ENCODE measurements around the gene RPA1.

The RPA1 gene

DNA sequence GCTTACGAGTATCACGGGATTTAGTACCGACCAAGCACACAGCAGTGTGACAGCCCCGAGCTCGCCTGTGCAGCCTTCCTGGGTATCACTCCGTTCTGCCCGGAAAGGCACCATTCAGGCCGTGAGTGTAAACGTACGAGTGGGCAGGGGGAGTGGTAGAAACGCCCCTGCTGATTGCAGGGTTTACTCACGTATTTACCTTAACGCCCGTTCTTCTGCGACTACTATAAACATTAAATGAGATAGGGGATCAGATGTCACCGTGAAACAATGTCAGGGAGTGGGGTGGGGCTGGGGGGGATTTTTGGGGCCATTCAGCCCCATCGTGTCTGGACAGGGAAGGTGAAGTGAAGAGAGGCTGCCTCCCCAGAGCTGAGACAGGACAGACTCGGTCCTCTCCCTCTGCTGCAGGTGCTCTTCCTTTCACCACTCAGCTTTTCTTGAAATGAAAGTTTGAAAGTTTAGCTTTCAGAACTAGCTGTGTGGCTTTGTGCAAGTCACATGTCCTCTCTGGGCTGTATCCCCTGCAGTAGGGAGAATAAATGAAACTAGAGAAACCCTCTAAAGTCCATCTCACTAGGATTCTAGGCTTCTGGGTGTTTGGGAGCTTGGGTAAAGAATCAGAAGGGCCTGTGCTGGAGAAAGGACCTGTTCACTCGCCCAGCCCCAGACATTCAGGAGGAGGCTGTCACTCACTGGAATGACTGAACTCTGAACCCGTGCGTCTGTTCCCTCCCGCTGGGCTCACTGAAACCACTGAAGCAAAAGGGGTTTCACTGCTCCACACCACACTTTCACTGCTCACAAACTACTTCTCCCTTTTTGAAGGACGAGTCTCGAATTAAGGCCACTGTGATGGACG, 66.7 kb downstream of the RPA1 start:
- TF ChIP-seq CTCF (IDR thresholded peaks at IDR 0.05; ENCODE audit: low read depth, low read length) (no peak), MYC (IDR thresholded peaks at IDR 0.05; ENCODE audit: low read depth, low read length) (no peak), POLR2A (IDR thresholded peaks at IDR 0.05; ENCODE audit: extremely low read depth, insufficient read length) (no peak)
- TF ChIP-seq, protein P1, sequence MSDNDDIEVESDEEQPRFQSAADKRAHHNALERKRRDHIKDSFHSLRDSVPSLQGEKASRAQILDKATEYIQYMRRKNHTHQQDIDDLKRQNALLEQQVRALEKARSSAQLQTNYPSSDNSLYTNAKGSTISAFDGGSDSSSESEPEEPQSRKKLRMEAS (IDR thresholded peaks at IDR 0.05; ENCODE audit: low read depth, low read length): no peak
- H3K4me3 ChIP-seq (ENCODE audit: low read depth, low read length): no peak overlapping the region
- no peak for DNase-seq (ENCODE audit: low read depth)

DNA sequence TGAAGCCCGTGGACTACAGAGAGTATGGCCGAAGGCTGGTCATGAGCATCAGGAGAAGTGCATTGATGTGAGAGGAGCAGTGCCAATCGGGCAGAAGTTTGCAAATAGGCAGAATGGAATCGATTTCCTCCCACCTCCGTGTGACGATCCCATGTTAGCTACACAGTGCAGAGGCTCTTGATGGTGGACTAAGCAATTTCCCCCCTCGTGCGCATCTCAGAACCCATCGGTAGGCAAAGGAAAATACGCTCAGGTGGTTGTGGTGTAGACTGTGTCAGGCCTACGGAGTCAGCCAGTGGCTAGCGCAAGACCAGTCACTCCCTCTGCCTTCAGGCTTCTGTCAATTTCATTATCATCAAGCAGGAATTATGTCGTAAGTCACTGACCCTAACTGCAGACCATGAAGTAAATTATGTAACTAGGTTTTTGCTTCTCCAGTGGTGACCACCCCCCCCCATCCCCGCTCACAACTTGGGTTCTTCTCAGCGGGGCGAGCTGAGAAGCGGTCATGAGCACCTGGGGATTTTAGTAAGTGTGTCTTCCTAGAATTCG, 67.4 kb downstream of the RPA1 start:
- TF ChIP-seq CTCF (IDR thresholded peaks at IDR 0.05; ENCODE audit: low read depth, low read length) (no peak), MYC (IDR thresholded peaks at IDR 0.05; ENCODE audit: low read depth, low read length) (no peak)
- H3K4me3 ChIP-seq (ENCODE audit: low read depth, low read length): no peak overlapping the region
- no peak for DNase-seq (ENCODE audit: low read depth)

DNA sequence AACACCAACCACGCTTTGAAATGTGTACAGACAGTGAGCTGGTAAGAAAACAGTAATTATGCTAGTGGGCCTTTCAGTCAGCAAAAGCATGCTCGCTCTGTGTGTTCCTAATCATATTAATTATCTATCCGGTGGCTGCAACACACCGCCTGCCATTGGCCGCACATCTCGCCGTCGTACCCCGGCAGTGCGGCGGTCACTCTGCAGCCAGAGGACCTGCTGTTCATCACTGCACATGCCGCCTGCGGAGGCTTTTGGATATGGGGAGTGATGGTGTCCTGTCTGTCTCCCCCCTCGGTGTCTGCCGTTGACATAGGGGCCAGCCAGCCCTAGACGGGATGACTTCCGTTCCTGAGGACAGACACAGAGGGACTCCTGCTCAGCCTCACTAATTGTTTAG, 68.5 kb downstream of the RPA1 start:
- no peak for DNase-seq (ENCODE audit: low read depth)

GRCh38 chr17:1898872-1899271, 69.1 kb downstream of the RPA1 start:
- no peak overlapping the region for H3K4me3 ChIP-seq (ENCODE audit: low read depth, low read length)
- TF ChIP-seq CTCF (IDR thresholded peaks at IDR 0.05; ENCODE audit: low read depth, low read length) (no peak), POLR2A (IDR thresholded peaks at IDR 0.05; ENCODE audit: extremely low read depth, insufficient read length) (no peak), MYC (IDR thresholded peaks at IDR 0.05; ENCODE audit: low read depth, low read length) (no peak)
- TF ChIP-seq, protein P1 (IDR thresholded peaks at IDR 0.05; ENCODE audit: low read depth, low read length): no peak
- no peak for DNase-seq (ENCODE audit: low read depth)

More for the DNA sequence above, 68.5 kb downstream of the RPA1 start:
- TF ChIP-seq CTCF (IDR thresholded peaks at IDR 0.05; ENCODE audit: low read depth, low read length) (no peak), POLR2A (IDR thresholded peaks at IDR 0.05; ENCODE audit: extremely low read depth, insufficient read length) (no peak), MYC (IDR thresholded peaks at IDR 0.05; ENCODE audit: low read depth, low read length) (no peak)
- TF ChIP-seq, protein P1 (IDR thresholded peaks at IDR 0.05; ENCODE audit: low read depth, low read length): no peak
- H3K4me3 ChIP-seq (ENCODE audit: low read depth, low read length): no peak overlapping the region

DNA sequence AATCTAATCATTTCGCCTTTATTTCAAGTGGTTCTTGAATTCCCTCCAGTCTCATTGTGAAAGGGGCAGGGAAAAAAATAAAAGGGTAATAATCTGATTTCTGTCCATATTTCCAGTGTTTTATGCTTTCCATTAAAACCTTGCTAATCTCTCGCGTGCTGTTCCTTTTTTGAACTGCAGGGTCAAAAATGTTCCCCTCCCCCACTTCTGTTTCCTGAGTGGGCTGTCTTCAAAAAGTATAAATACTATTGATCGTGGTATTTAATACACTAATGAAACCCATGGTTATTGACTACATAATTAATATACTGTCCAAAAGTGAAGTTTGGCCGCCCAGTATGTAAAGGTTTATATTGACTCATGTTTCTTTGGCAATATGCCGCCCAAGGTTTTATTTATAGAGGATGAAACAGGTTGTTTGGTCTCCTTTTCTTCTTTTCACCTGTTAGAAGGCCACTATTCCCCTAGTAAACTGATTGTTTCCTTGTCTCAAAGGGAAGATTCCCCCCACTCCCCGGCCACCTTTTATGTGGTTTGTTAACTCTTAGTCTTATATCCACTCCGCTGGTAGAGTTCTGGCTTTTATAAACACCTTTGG, 69.7 kb downstream of the RPA1 start:
- DNase-seq (ENCODE audit: low read depth): no peak
- no peak overlapping the region for H3K4me3 ChIP-seq (ENCODE audit: low read depth, low read length)
- TF ChIP-seq, protein P1 (IDR thresholded peaks at IDR 0.05; ENCODE audit: low read depth, low read length): no peak

Measured in NB4 (cell line).